GM12878 (cell line): Measurements from ENCODE around the gene PLXNA4. TPM values are rescaled to one million over a fixed set of nuclear protein-coding genes. Genes with fewer than 3 reads are reported as not detected.

Experiments used
- ATAC-seq: fragments of 200-7000 bp; cut with Tn5 transposase; 3 replicates; pipeline ENCODE4 v1.9.1; 2020; ENCODE audit warnings: mild to moderate bottlenecking, moderate library complexity
- BruUV-seq: library from RNA; stranded (reverse); fragments of 400-500 nt; replicated peaks from 2 replicates; lab custom pipeline; 2021; lab: Mats Ljungman, UMichigan
- CTCF ChIA-PET: fragments of 300-600 bp; sonication (Branson Sonifier 250); formaldehyde crosslinking; extraction: SDS; loops from one replicate; lab custom pipeline; 2021; ENCODE audit warnings: inconsistent platforms; lab: Yijun Ruan, JAX
- POLR2A ChIA-PET: fragments of 350-600 bp; formaldehyde crosslinking; extraction: SDS; loops from one replicate; lab custom pipeline; 2021; ENCODE audit warnings: inconsistent platforms; lab: Charles Lee
- RAD21 ChIA-PET: fragments of 300-600 bp; sonication (Branson Sonifier 250); formaldehyde crosslinking; loops from one replicate; lab custom pipeline; 2023; ENCODE audit warnings: antibody characterized with exemption; ENCODE audit not compliant: unreplicated experiment; lab: Charles Lee
- SMC1A ChIA-PET: fragments of 300-600 bp; sonication (Branson Sonifier 250); formaldehyde crosslinking; loops from one replicate; lab custom pipeline; 2023; ENCODE audit not compliant: unreplicated experiment, uncharacterized antibody; lab: Charles Lee
- DNase-seq: peaks from one replicate; pipeline ENCODE4 v3.0.0-alpha.2; 2011; ENCODE audit warnings: low read depth, low spot score
- FAIRE-seq: peaks from 3 replicates; lab custom pipeline; 2011; peaks lifted over from hg19 to GRCh38; lab: Jason Lieb, UNC
- H2AFZ ChIP-seq: 2 replicates; pipeline ENCODE4 v1.6.0; 2011; ENCODE audit warnings: low read depth, low read length, control low read depth; ENCODE audit not compliant: control insufficient read depth
- H3K27ac ChIP-seq: 2 replicates; pipeline ENCODE4 v1.5.1; 2011; ENCODE audit warnings: control low read depth; ENCODE audit not compliant: control insufficient read depth, insufficient read depth
- H3K27me3 ChIP-seq, 2 experiments: replicated peaks in 1 of 2; 2 replicates each; pipeline versions ENCODE4 v1.6.0 to v1.6.1; 2011; ENCODE audit warnings: low read length in 1 of 2; ENCODE audit not compliant: control insufficient read depth in 2 of 2, insufficient read depth in 2 of 2
- H3K36me3 ChIP-seq, 2 experiments: 2 replicates each; pipeline ENCODE4 v1.5.1; 2011; ENCODE audit warnings: low read length in 1 of 2; ENCODE audit not compliant: control insufficient read depth in 2 of 2, insufficient read depth in 2 of 2
- H3K4me1 ChIP-seq: 2 replicates; pipeline ENCODE4 v1.6.1; 2011; ENCODE audit warnings: mild to moderate bottlenecking, low read length, moderate library complexity, mixed read lengths; ENCODE audit not compliant: control insufficient read depth, insufficient read depth
- H3K4me2 ChIP-seq: 2 replicates; pipeline ENCODE4 v1.6.0; 2011; ENCODE audit warnings: control low read depth; ENCODE audit not compliant: control insufficient read depth, insufficient read depth
- H3K4me3 ChIP-seq: fragments of 200-600 bp; sonication (generic); 2 replicates; pipeline ENCODE4 v1.5.1; 2016
- H3K79me2 ChIP-seq: 2 replicates; pipeline ENCODE4 v1.6.0; 2011; ENCODE audit warnings: low read length; ENCODE audit not compliant: control insufficient read depth, insufficient read depth
- H3K9ac ChIP-seq: 2 replicates; pipeline ENCODE4 v1.8.0; 2011; ENCODE audit warnings: low read length, control low read depth, mixed read lengths; ENCODE audit not compliant: control insufficient read depth, insufficient read depth
- H3K9me3 ChIP-seq: replicated peaks from 3 replicates; pipeline ENCODE4 v1.5.1; 2011; ENCODE audit warnings: mild to moderate bottlenecking, low read length; ENCODE audit not compliant: control insufficient read depth, insufficient read depth
- H4K20me1 ChIP-seq: 2 replicates; pipeline ENCODE4 v1.6.0; 2011; ENCODE audit not compliant: control insufficient read depth, insufficient read depth
- CREB1 ChIP-seq: IDR thresholded peaks from 2 replicates; pipeline ENCODE4 v1.6.1; 2012; ENCODE audit warnings: low read depth, mild to moderate bottlenecking, inconsistent platforms
- ESRRA ChIP-seq: IDR thresholded peaks from 2 replicates; pipeline ENCODE4 v1.6.1; 2012; ENCODE audit warnings: mild to moderate bottlenecking, low read length, improper control_type of control experiment
- ETV6 ChIP-seq, 2 experiments: fragments of 450-650 bp in 1 of 2; IDR thresholded peaks in 1 of 2; conservative IDR thresholded peaks in 1 of 2; 2 replicates each; pipeline ENCODE4 v1.6.1; 2014; ENCODE audit warnings: antibody characterized with exemption in 1 of 2, borderline replicate concordance in 1 of 2, low read depth in 1 of 2, mild to moderate bottlenecking in 1 of 2, moderate library complexity in 1 of 2
- FOS ChIP-seq: IDR thresholded peaks from 3 replicates; pipeline ENCODE4 v1.6.1; 2011; ENCODE audit warnings: borderline replicate concordance; ENCODE audit not compliant: insufficient read length; ENCODE audit errors: extremely low read depth
- FOXK2 ChIP-seq: fragments of 450-650 bp; IDR thresholded peaks from 2 replicates; pipeline ENCODE4 v1.6.1; 2017; ENCODE audit warnings: mild to moderate bottlenecking, moderate library complexity
- HCFC1 ChIP-seq: fragments of 150-350 bp; IDR thresholded peaks from 2 replicates; pipeline ENCODE4 v1.6.1; 2014; ENCODE audit warnings: low read length
- HSF1 ChIP-seq: fragments of 150-350 bp; IDR thresholded peaks from 2 replicates; pipeline ENCODE4 v1.6.1; 2014; ENCODE audit warnings: mild to moderate bottlenecking, low read depth, low read length
- IKZF1 ChIP-seq: fragments of 450-650 bp; conservative IDR thresholded peaks from 2 replicates; pipeline ENCODE4 v1.6.1; 2017; ENCODE audit warnings: antibody characterized with exemption, mild to moderate bottlenecking
- KLF5 ChIP-seq: fragments of 450-650 bp; IDR thresholded peaks from 2 replicates; pipeline ENCODE4 v1.6.1; 2014; ENCODE audit warnings: mild to moderate bottlenecking; ENCODE audit not compliant: partially characterized antibody
- MXI1 ChIP-seq: fragments of 150-350 bp; IDR thresholded peaks from 2 replicates; pipeline ENCODE4 v1.6.1; 2011; ENCODE audit warnings: low read depth, mild to moderate bottlenecking, inconsistent platforms, low read length, improper control_type of control experiment
- NFXL1 ChIP-seq: fragments of 450-650 bp; IDR thresholded peaks from 2 replicates; pipeline ENCODE4 v1.6.1; 2017; ENCODE audit warnings: antibody characterized with exemption, mild to moderate bottlenecking, borderline replicate concordance
- NR2C1 ChIP-seq: fragments of 450-650 bp; IDR thresholded peaks from 2 replicates; pipeline ENCODE4 v1.6.1; 2017; ENCODE audit warnings: antibody characterized with exemption, mild to moderate bottlenecking, moderate library complexity
- RELB ChIP-seq: fragments of 450-650 bp; IDR thresholded peaks from 2 replicates; pipeline ENCODE4 v1.6.1; 2017; ENCODE audit warnings: low read depth, mild to moderate bottlenecking, moderate library complexity
- SMC3 ChIP-seq: IDR thresholded peaks from 2 replicates; pipeline ENCODE4 v1.6.1; 2011; ENCODE audit warnings: low read length, improper control_type of control experiment, borderline replicate concordance
- SREBF2 ChIP-seq: IDR thresholded peaks from 2 replicates; pipeline ENCODE4 v1.6.1; 2012; ENCODE audit warnings: mild to moderate bottlenecking, low read length
- TAF1 ChIP-seq: IDR thresholded peaks from 2 replicates; pipeline ENCODE4 v1.6.1; 2011; ENCODE audit warnings: mild to moderate bottlenecking, low read depth, low read length, borderline replicate concordance
- USF2 ChIP-seq: IDR thresholded peaks from 2 replicates; pipeline ENCODE4 v1.6.1; 2011; ENCODE audit warnings: low read depth, low read length, improper control_type of control experiment, borderline replicate concordance
- YBX1 ChIP-seq: fragments of 450-650 bp; IDR thresholded peaks from 2 replicates; pipeline ENCODE4 v1.6.1; 2016; ENCODE audit warnings: antibody characterized with exemption
- ZBED1 ChIP-seq: IDR thresholded peaks from 2 replicates; pipeline ENCODE4 v1.6.1; 2016; ENCODE audit warnings: borderline replicate concordance
- WGBS: methylation state at CpG from one replicate; pipeline ENCODE4 v1.1.6; 2016; ENCODE audit warnings: low lambda C conversion rate; ENCODE audit not compliant: insufficient replicate concordance, insufficient coverage; ENCODE audit errors: missing lambda C conversion rate; 5-methylcytosine and 5-hydroxymethylcytosine counted together
- in situ Hi-C: fragments of 300-500 bp; cut with MboI; formaldehyde crosslinking; loops from 9 replicates; pipeline ENCODE4 v1.14.3; 2018; ENCODE audit warnings: mixed read lengths
- intact Hi-C: fragments of 100-400 bp; cut with micrococcal nuclease; formaldehyde crosslinking; loops from one replicate; pipeline ENCODE4 v1.14.2; 2022; ENCODE audit not compliant: unreplicated experiment
- polyA plus RNA-seq, 11 experiments: library from polyadenylated mRNA; depleted of rRNA in 4 of 11; unstranded in 6 of 11; stranded (reverse) in 5 of 11; fragments of >200 nt; fragmentation: Nextera tagmentation in 4 of 11; fragmentation: Illumina TruSeq in 1 of 11; extraction: Ambion mirVana in 4 of 11; extraction: Trizol in 1 of 11; gene quantifications; 1 replicate in 1 of 11; 2 replicates in 10 of 11; pipeline versions ENCODE4 v1.2.1 to v1.2.3, GENCODE V29; 2011 to 2016; ENCODE audit warnings: inconsistent platforms in 2 of 11, missing spikeins in 2 of 11, low read depth in 1 of 11
- total RNA-seq, 4 experiments: library from RNA; depleted of rRNA in 3 of 4; stranded (reverse); fragments of >200 nt in 3 of 4; fragmentation: Illumina TruSeq in 1 of 4; extraction: Trizol in 1 of 4; gene quantifications; 2 replicates each; pipeline versions ENCODE4 v1.2.1 to v1.2.3, GENCODE V29; 2013 to 2021

The PLXNA4 gene
- total and polyA plus RNA-seq, 10 of the 15 experiments (the other 5 are each of a cell fraction or from before 2014, with no cell fraction given), result 0.03 TPM; not detected in 9

GRCh38 chr7:132322970-132323369 lies 253.3 kb downstream of the PLXNA4 start:
- H3K36me3 ChIP-seq, result no peaks in the 10 kb centered on the region
- ChIA-PET SMC1A (no interaction called here), CTCF (no interaction called here), POLR2A (no interaction called here), RAD21 (no interaction called here)
- WGBS, result 1% methylated on average over 3 of the region's 3 CpGs
- H3K4me1 ChIP-seq, result no peaks in the 10 kb centered on the region
- H2AFZ ChIP-seq, result no peak overlapping the region
- peaks cover 0 to 8% of the 10 kb centered on the region in 2 experiments; a peak in 3 of 4 replicates for H3K27me3 ChIP-seq
- H3K27ac ChIP-seq, result no peak overlapping the region
- H3K4me2 ChIP-seq, result no peak overlapping the region
- intact Hi-C loops (no loop called here), in situ Hi-C loops (loop anchor here (25.0 kb wide), 1 partner anchor 1114 kb away; no protein-coding TSS in a partner anchor)
- ATAC-seq (no peak), DNase-seq (no peak), FAIRE-seq (no peak)
- TF ChIP-seq ETV6 (conservative IDR thresholded peaks at IDR 0.05 in 1 of 2, IDR thresholded peaks at IDR 0.05 in 1 of 2; ENCODE audit: borderline replicate concordance in 1 of 2, low read depth in 1 of 2) (no peak), KLF5 (no peak), CREB1 (no peak), NFXL1 (no peak), NR2C1 (no peak), FOXK2 (no peak), YBX1 (no peak), RELB (no peak), MXI1 (no peak), TAF1 (no peak), HSF1 (no peak), SMC3 (no peak), IKZF1 (no peak), USF2 (no peak), ZBED1 (no peak), FOS (no peak), SREBF2 (no peak), HCFC1 (no peak), ESRRA (no peak)
- no peak overlapping the region for H3K4me3 ChIP-seq
- H3K9me3 ChIP-seq, result no peaks in the 10 kb centered on the region
- no TSS peak for BruUV-seq
- no peaks in the 10 kb centered on the region for H4K20me1 ChIP-seq
- H3K79me2 ChIP-seq, result no peaks in the 10 kb centered on the region
- no peak overlapping the region for H3K9ac ChIP-seq
